ENCODE measurements around the gene THOC1. TPM values are rescaled to one million over a fixed set of nuclear protein-coding genes. Genes with fewer than 3 reads are reported as not detected.

The THOC1 gene
- total and polyA plus RNA-seq, 2 of the 8 experiments (the other 6 are each of a cell fraction or from before 2014, with no cell fraction given) = 19.1 to 66.4 TPM

DNA sequence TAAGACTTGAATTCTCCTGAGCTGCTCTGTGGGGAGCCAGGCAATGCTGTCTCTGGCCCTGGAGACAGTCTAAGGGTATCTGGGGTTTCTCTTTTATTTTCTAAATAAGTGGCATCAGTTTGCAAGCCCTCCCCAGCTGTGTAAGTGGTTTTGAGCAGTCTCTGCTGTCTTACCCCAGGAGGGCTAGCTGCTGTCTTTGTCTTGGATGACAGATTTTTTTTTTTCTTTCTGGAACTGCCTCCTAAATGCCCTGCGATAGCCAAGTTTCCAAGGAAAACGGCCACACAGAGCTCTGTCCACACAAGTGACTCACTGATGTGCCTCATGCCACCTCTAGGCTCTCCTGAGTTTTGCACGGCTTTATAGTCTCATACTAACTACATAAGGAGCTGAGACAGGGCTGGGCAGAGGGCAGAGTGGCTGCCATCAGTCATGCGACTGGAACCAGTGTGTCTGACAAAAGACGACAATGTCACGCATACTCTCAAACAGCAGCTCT is 37.2 kb upstream of the THOC1 start:
- no peak for FAIRE-seq
- Histone ChIP-seq H4K91ac (replicated peaks; ENCODE audit: insufficient read length, low read length) (no peak overlapping the region), H3K79me2 (ENCODE audit: control insufficient read depth in 1 of 2, insufficient read depth in 2 of 2, low read length in 2 of 2) (no peaks in the 10 kb centered on the region), H2BK5ac (ENCODE audit: low read depth, low read length) (no peak overlapping the region), H2AK5ac (ENCODE audit: low read depth, low read length) (no peak overlapping the region), H3K4me1 (replicated peaks in 1 of 4; ENCODE audit: control insufficient read depth in 3 of 4, insufficient read depth in 4 of 4, low read length in 3 of 4) (peaks cover 2 to 18% (median 8%) of the 10 kb centered on the region in 4 experiments; a peak in 4 of 7 replicates), H2AFZ (ENCODE audit: low read length) (0 out of 2 replicates have a peak overlapping the region, but pooled peaks have one; percentile 4), H3K56ac (replicated peaks; ENCODE audit: insufficient read length, low read depth, low read length) (no peak overlapping the region), H3K14ac (ENCODE audit: insufficient read length) (no peak overlapping the region), H3K27ac (ENCODE audit: low read depth, low read length) (no peak overlapping the region), H4K5ac (ENCODE audit: insufficient read length, low read depth, low read length) (no peak overlapping the region), H2BK12ac (ENCODE audit: low read depth, low read length) (no peak overlapping the region), H4K8ac (ENCODE audit: extremely low read depth, insufficient read depth, low read length) (no peak overlapping the region), H3K4ac (replicated peaks; ENCODE audit: insufficient read length, low read depth, low read length) (peak overlapping the region; percentile 8), H2BK120ac (replicated peaks; ENCODE audit: low read depth, low read length) (no peak overlapping the region), H3K4me2 (ENCODE audit: insufficient read depth in 1 of 2, low read depth in 2 of 2, low read length in 2 of 2) (peak overlapping the region in 1 of 2 experiments; percentile 13; a peak in 1 of 4 replicates), H3K23me2 (ENCODE audit: low read depth, low read length) (no peaks in the 10 kb centered on the region), H2BK20ac (ENCODE audit: low read length) (peak overlapping the region; percentile 40; the same call in 1 of the 2 replicates), H2BK15ac (ENCODE audit: low read length) (no peak overlapping the region), H3K9ac (replicated peaks in 1 of 4; ENCODE audit: extremely low read depth in 1 of 4, low read depth in 3 of 4, low read length in 3 of 4) (no peak overlapping the region; a peak in 2 of 7 replicates), H3K79me1 (ENCODE audit: low read depth, low read length) (no peaks in the 10 kb centered on the region), H3K27me3 (replicated peaks in 1 of 4; ENCODE audit: control insufficient read depth in 3 of 4, extremely low read depth in 1 of 4, insufficient read depth in 3 of 4, low read length in 3 of 4) (no peaks in the 10 kb centered on the region), H3K9me3 (ENCODE audit: insufficient read depth in 2 of 2, low read depth in 1 of 2, low read length in 1 of 2) (no peaks in the 10 kb centered on the region), H3K18ac (ENCODE audit: extremely low read depth, low read length) (no peak overlapping the region; the same call in 1 of the 2 replicates), H3K36me3 (ENCODE audit: control insufficient read depth in 2 of 4, insufficient read depth in 4 of 4, low read length in 3 of 4) (no peaks in the 10 kb centered on the region), H3K4me3 (ENCODE audit: extremely low read depth in 1 of 4, insufficient read depth in 2 of 4, low read depth in 3 of 4, low read length in 4 of 4) (no peak overlapping the region; a peak in 1 of 8 replicates), H3K23ac (ENCODE audit: insufficient read length) (no peak overlapping the region), H4K20me1 (replicated peaks in 1 of 2; ENCODE audit: control insufficient read depth in 1 of 2, insufficient read depth in 2 of 2, low read length in 2 of 2) (no peaks in the 10 kb centered on the region)
- no peak for TF ChIP-seq PHF8 (conservative IDR thresholded peaks at IDR 0.05; ENCODE audit: low read depth, low read length)
- TF ChIP-seq RAD21 (IDR thresholded peaks at IDR 0.05 in 1 of 2, conservative IDR thresholded peaks at IDR 0.05 in 1 of 2; ENCODE audit: low read depth in 2 of 2, low read length in 2 of 2) = 0 out of 4 replicates have a peak, but pooled peaks of 1 of the 2 experiments have one; percentile 1
- ChIA-PET POLR2A (ENCODE audit: partially characterized antibody) (interaction anchor here (1.8 kb wide), 1 partner anchor 37 kb away, joined by 5 read pairs; the partner anchor contains the start of gene THOC1), CTCF (ENCODE audit: partially characterized antibody) (interaction anchor here (0.9 to 2.1 kb wide), 6 partner anchors 9 to 313 kb away, joined by 3 to 7 read pairs (median 6); no protein-coding TSS in a partner anchor)
- WGBS, 2 experiments (ENCODE audit: extremely low coverage in 1 of 2, insufficient coverage in 1 of 2, insufficient read length in 1 of 2, insufficient replicate concordance in 2 of 2, low coverage in 1 of 2, low lambda C conversion rate in 2 of 2, missing lambda C conversion rate in 1 of 2) = 68% methylated on average over 6 of the region's 6 CpGs; no CpG with 5 or more reads in 1 of the 2 experiments
- DNase-seq (ENCODE audit: low read depth in 1 of 2, low spot score in 2 of 2) = peak in 1 of 2 experiments; percentile 48

Data from H1 (cell line).